NT2/D1 (cell line): ENCODE results near the gene GSAP.
A peak's percentile ranks its signal among the peaks of the same experiment; 100 is the strongest.
"Not testable (repeated sequence)": the region's sequence is repeated elsewhere in the genome, so short reads cannot be mapped to it uniquely, and the experiment has no call there.

Experiments
- DNase-seq: peaks from one replicate; pipeline ENCODE4 v3.0.0-alpha.2; 2011; ENCODE audit warnings: low read depth, low spot score
- H3K27me3 ChIP-seq: 2 replicates; pipeline ENCODE4 v1.6.0; 2011; ENCODE audit warnings: mild to moderate bottlenecking; ENCODE audit not compliant: insufficient read length, insufficient read depth
- H3K36me3 ChIP-seq: 2 replicates; pipeline ENCODE4 v1.6.1; 2011; ENCODE audit warnings: mild to moderate bottlenecking, low read length, mixed read lengths; ENCODE audit not compliant: insufficient read depth, insufficient read length
- H3K4me1 ChIP-seq: 2 replicates; pipeline ENCODE4 v1.5.1; 2011; ENCODE audit not compliant: insufficient read depth, insufficient read length
- H3K4me3 ChIP-seq: 2 replicates; pipeline ENCODE4 v1.5.1; 2011; ENCODE audit warnings: low read depth; ENCODE audit not compliant: insufficient read length
- H3K9ac ChIP-seq: 2 replicates; pipeline ENCODE4 v1.6.0; 2011; ENCODE audit warnings: low read depth; ENCODE audit not compliant: insufficient read length
- H3K9me3 ChIP-seq: 2 replicates; pipeline ENCODE4 v1.5.1; 2011; ENCODE audit warnings: mild to moderate bottlenecking, low read length; ENCODE audit not compliant: insufficient read depth
- SUZ12 ChIP-seq: IDR thresholded peaks from 2 replicates; pipeline ENCODE4 v1.6.1; 2011; ENCODE audit not compliant: insufficient read length, insufficient read depth; ENCODE audit errors: extremely low read depth
- YY1 ChIP-seq: IDR thresholded peaks from 2 replicates; pipeline ENCODE4 v1.6.1; 2011; ENCODE audit not compliant: insufficient read length, insufficient read depth
- ZNF274 ChIP-seq: IDR thresholded peaks from 2 replicates; pipeline ENCODE4 v1.6.1; 2011; ENCODE audit warnings: mild to moderate bottlenecking, low read depth, low read length

Gene GSAP

GRCh38 chr7:77415823-77416620, at the start of gene GSAP:
GSAP (minus strand) TSS chr7:77416349; CDS start chr7:77416321, 28 bp downstream.
- H3K9ac ChIP-seq = peak within 1 kb of the TSS; percentile 85
- TF ChIP-seq SUZ12 = no peak
- no peak for TF ChIP-seq ZNF274
- no peak for TF ChIP-seq YY1
- no peaks in the 10 kb centered on the region for H3K36me3 ChIP-seq
- H3K4me3 ChIP-seq = peak within 1 kb of the TSS; percentile 57
- DNase-seq = no peak
- no peaks in the 10 kb centered on the region for H3K9me3 ChIP-seq
- H3K4me1 ChIP-seq = no peaks in the 10 kb centered on the region
- H3K27me3 ChIP-seq = peaks cover 2% of the 10 kb centered on the region

DNA sequence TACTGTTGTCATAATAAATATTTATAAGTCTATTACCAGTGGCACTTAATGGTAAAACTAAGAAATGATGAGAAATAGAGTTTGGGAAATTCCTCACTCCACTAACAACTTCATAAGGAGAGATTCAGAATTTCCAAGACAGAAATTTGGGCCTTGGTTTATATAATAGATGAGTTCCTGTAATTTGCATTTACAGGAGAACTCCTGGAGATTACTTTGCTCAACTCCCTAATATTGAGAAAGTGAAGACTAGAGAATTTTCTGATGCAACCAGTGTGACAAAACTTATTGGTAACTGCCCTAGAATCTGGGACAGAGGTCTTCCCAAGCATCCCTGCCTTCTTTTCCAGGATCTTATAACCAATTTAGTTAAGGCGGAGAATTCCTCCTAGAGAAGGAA, 49.1 kb upstream of the GSAP start:
- Histone ChIP-seq H3K9ac (no peak overlapping the region), H3K36me3 (no peaks in the 10 kb centered on the region), H3K4me1 (peaks cover 2% of the 10 kb centered on the region), H3K4me3 (no peak overlapping the region), H3K9me3 (peaks cover 6% of the 10 kb centered on the region), H3K27me3 (no peaks in the 10 kb centered on the region)
- DNase-seq = no peak
- TF ChIP-seq YY1 = no peak
- TF ChIP-seq ZNF274 = no peak
- TF ChIP-seq SUZ12 = no peak

- no peak overlapping the region for H3K4me3 ChIP-seq
- DNase-seq = no peak
- no peak overlapping the region for H3K9ac ChIP-seq
- peaks cover 6% of the 10 kb centered on the region for H3K9me3 ChIP-seq
- no peak for TF ChIP-seq YY1
- TF ChIP-seq SUZ12 = no peak
- no peaks in the 10 kb centered on the region for H3K27me3 ChIP-seq
- no peaks in the 10 kb centered on the region for H3K36me3 ChIP-seq
- peaks cover 2% of the 10 kb centered on the region for H3K4me1 ChIP-seq
Measured at GRCh38 chr7:77464589-77464988, 48.4 kb upstream of the GSAP start.

GRCh38 chr7:77463632-77464031, 47.5 kb upstream of the GSAP start:
- H3K27me3 ChIP-seq, DNase-seq, H3K4me3 ChIP-seq, H3K9me3 ChIP-seq, H3K9ac ChIP-seq, H3K36me3 ChIP-seq, H3K4me1 ChIP-seq: not testable (repeated sequence)

- no peak for DNase-seq
- H3K4me1 ChIP-seq = peaks cover 2% of the 10 kb centered on the region
- H3K9ac ChIP-seq = no peak overlapping the region
- no peaks in the 10 kb centered on the region for H3K9me3 ChIP-seq
- H3K27me3 ChIP-seq = no peaks in the 10 kb centered on the region
- no peak overlapping the region for H3K4me3 ChIP-seq
- H3K36me3 ChIP-seq = no peaks in the 10 kb centered on the region
- TF ChIP-seq YY1 (no peak), ZNF274 (no peak), SUZ12 (no peak)
Measured at GRCh38 chr7:77461842-77462241, 45.7 kb upstream of the GSAP start.

GRCh38 chr7:77461246-77461645, 45.1 kb upstream of the GSAP start:
- Histone ChIP-seq H3K36me3 (no peaks in the 10 kb centered on the region), H3K9me3 (no peaks in the 10 kb centered on the region), H3K9ac (no peak overlapping the region), H3K4me3 (no peak overlapping the region), H3K4me1 (peaks cover 2% of the 10 kb centered on the region), H3K27me3 (no peaks in the 10 kb centered on the region)
- TF ChIP-seq YY1 (no peak), ZNF274 (no peak), SUZ12 (no peak)
- DNase-seq = no peak

GRCh38 chr7:77460057-77460486, 43.9 kb upstream of the GSAP start:
- Histone ChIP-seq H3K36me3 (no peaks in the 10 kb centered on the region), H3K27me3 (no peaks in the 10 kb centered on the region), H3K4me3 (no peak overlapping the region), H3K4me1 (peaks cover 2% of the 10 kb centered on the region), H3K9ac (no peak overlapping the region), H3K9me3 (no peaks in the 10 kb centered on the region)
- DNase-seq = no peak
- TF ChIP-seq SUZ12 = no peak

DNA sequence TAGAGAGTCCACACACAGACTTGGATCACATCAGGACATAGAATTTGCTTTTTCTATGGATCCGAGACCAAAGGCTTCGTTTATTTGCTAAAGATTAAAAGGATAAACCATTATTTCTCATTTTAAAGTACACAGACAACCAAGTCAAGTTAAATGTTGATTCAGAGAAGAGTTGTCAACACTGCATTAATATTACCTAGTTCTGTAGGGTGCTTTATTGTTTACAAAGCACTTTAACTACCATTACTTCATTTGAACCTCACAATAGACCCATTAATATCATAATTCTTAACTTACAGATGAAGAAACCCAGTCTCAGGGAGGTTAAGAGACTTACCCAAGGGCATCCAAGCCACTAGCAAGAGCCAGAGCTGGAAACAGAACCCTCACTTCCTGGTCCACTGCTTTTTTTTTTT, 43.2 kb upstream of the GSAP start:
- no peak overlapping the region for H3K4me3 ChIP-seq
- no peak for TF ChIP-seq ZNF274
- no peak for TF ChIP-seq SUZ12
- TF ChIP-seq YY1 = no peak
- H3K9ac ChIP-seq = no peak overlapping the region
- H3K27me3 ChIP-seq = no peaks in the 10 kb centered on the region
- no peaks in the 10 kb centered on the region for H3K36me3 ChIP-seq
- DNase-seq = no peak
- H3K9me3 ChIP-seq = no peaks in the 10 kb centered on the region
- H3K4me1 ChIP-seq = peaks cover 2% of the 10 kb centered on the region
